ENCODE measurements around the gene GP2.
"Not testable (repeated sequence)": the region's sequence is repeated elsewhere in the genome, so short reads cannot be mapped to it uniquely, and the experiment has no call there.

GP2 gene

DNA sequence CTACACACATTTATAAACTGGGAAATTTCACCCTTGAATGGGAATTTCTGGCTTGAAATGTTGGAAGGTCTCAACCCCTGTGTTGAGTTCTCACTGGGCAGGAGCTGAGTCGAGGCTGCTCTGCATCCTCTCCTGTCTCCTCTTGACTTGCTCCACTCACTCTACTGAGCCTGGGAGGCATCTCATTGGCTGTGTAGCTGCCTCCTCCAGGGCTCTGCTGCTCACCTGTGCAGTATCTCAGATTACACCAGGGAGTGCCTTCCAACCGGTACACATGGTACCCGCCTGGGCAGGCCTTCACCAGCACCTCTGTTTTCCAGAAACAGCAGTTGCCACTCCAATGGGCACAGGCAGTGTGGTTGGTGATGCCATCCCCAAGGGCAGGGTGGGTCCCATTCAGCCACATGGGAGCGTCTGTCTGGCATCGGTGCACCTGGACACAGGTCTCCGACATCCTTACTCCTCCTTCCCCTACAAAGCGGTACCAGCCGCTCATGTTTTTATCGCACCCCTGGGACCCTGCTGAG is 3.7 kb downstream of the GP2 start:
- no peak for DNase-seq

DNA sequence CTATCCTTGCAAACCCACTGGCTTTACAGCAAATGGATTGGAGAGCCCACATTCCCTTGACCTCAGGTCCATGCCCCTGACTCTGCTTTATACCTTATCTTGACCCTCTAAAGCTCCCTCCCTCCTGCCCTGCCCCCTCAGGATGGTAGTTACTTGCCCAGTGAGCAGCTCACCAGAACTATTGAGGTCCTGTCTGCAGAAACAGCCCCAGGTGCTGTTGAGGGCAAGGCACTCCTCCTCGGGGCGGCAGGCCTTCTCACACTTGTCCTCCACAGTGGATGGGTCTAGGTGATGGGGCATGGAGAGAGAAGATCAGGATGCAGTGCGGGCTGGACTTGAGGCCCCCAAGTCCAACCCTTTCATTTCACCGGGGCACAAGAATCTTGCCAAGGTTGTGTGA is 4.6 kb downstream of the GP2 start:
- DNase-seq = no peak

DNA sequence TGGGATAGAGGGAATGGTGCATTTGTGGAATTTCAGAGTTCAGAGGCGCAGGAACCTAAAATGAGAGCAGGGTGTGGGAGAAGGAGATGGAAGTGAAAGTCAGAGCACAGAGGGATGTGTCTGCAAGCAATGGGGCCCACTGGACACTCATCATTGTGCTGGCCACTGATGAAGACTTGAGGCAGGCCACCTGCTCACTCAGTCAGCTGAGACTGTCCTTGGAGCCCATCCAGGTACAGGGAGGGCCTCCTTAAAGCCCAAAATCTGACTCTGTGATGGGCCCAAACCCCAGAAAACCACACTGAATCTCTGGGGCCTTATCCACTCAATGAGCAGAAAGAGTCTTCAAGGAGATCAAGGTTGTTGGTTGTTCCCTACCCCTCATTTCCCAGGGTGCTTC is 5.6 kb downstream of the GP2 start:
- no peak for DNase-seq

DNA sequence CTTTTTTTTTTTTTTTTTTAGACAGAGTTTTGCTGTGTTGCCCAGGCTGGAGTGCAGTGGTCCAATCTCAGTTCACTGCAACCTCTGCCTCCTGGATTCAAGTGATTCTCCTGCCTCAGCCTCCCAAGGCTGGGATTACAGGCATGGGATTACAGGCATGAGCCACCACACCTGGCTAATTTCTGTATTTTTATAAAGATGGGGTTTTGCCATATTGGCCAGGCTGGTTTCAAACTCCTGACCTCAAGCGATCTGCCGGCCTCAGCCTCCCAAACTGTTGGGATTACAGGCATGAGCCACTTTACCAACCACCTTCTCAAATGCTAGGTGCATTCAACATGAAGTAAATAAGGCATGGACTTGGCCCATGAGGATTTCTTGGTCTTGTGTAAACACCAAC is 6.3 kb downstream of the GP2 start:
- DNase-seq = not testable (repeated sequence)

DNA sequence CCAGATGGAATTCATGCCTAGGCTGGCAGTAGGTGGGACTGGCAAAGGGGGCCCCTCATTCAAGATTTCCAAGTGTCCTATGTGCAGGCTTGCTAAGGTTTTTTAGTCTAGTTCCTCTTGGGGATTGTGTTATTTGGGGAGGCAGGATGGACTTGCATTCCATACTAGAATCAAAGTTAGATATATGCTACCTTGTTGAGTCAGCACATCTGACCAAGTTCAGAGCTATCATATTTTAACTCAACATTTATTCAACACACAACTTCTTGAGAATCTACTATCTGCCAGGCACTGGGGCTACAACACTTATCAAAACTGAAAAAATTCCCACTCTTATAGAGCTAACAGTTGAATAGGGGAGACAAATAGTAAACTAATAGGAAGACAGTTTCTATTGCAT is 6.7 kb downstream of the GP2 start:
- no peak for DNase-seq

DNA sequence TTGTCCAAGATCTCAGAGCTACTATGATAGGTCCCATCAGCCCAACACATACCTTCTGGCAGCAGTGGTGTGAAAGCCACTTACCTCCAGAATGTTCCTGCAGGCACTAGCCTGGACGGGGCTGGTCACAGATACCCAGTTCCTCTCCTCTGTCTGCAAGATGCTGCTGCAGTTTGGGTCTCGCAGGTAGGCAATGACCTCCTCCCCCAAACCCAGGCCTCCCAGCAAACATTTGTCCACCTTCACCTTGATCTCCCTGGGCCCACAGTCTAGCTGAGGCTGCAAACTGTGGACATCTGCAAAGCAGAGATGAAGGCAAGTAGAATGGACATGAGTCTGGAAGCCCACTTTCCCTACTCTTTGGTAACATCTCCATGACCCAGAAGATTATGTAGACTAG is 7.1 kb downstream of the GP2 start:
- DNase-seq = no peak

DNA sequence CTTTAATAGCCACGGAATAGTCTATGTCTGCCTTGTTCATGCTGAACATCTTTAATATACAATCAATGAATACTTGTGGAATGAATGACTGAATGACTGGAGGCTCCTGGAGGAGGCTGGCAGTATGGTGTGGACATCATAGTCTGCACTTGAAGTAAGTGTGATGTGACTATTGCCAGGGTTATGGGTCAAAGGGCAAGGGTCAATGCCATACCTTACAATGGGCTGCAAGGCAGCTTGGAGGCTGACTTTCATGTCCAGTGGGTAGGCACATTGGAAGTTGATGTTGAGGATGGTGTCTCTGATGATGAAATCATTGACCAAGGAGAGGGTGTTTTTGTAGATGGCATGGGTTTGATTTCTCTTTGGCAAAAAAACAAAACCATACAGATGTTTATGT is 7.9 kb downstream of the GP2 start:
- DNase-seq = no peak

DNA sequence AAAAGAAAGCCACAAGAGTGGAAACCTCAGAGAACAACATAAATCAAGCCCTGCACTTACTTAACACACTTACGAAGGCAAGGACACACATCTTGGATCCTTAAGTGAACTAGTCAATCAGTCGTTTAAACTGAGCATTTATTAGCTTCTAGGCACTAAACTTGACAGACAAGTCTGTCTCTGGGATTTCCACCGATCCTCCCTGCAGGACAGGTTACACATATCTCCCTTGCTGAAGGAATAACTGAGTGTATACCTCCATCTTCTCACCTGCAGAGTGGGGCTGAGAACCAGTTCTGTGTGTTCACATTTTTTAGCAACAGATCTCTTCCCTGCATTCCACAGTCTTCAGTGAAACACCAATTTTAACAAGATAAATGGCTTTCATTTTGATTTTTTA is 8.9 kb downstream of the GP2 start:
- no peak for DNase-seq

DNA sequence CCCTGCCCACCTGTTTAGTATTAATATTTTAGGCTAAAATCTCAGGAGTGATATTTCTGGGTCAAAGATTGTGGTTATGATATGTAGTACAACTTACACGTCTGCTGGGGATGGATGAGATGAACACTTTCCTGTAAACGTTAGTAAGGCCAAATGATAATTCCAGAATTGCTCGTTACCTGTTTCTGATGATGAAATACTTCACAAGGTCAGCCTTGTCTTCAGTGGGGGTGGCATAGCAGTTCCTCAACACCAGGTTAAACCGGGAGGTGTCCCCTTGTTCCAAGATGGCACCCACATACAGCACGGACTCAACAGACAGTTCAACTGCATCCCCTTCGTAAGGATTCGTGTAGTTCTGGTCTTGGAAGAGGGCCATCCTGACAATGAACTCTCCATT is 9.3 kb downstream of the GP2 start:
- no peak for DNase-seq

DNA sequence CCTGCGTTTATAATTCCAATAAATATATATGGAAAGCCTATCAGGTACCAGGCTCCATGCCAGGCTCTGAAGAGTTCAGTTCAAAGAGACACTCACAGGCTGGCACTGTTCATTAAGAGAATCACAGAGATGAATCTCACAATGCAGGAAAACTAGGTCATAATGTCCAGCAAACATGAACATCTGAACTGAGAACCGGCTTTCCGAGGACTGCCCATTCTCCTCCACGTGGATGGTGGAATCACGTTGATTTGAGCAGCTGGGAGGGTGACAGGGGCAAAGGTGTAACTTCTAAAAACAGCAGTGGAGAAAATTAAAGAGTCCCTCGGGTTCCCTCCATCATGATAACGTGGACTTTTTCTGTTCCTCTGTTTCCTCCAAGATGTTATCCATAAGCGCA is 10.2 kb downstream of the GP2 start:
- no peak for DNase-seq

DNA sequence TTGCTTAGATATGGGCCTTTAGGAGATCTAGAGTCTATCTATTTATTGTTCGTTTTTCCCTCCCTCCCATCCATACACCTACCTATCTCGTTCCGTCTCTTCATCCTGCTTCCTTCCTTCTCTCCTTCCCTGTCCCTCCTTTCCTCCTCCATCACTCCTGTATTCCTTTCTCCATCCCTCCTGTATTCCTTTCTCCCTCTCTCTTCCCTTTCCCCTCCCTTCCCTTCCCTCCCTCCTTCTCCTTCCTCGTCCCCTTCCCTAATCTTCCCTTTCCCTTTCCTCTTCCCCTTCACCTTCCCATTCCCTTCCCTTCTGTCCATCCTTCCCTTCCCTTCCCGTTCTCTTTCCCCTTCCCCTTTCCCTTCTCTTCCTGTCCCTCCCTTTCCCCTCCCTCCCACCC is 10.6 kb downstream of the GP2 start:
- DNase-seq = no peak

DNA sequence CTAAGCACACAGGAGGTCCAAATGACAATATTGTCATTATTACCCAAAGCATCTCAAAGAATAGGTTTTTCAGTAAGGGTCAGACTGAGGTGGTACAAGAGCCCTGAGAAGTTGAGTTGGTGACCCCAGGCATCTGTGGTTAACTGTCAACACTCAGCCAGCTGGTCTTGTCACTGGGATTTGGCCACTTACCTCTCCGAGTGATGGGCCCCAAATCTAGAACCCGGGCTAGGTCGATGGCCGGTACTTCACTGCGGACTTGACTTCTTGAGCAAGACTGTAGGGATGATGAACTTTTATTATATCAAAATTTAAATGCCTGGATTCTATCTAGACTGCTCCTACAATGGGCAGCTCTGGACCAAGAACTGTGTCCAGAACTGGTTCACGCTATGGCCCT is 11.5 kb downstream of the GP2 start:
- no peak for DNase-seq

DNA sequence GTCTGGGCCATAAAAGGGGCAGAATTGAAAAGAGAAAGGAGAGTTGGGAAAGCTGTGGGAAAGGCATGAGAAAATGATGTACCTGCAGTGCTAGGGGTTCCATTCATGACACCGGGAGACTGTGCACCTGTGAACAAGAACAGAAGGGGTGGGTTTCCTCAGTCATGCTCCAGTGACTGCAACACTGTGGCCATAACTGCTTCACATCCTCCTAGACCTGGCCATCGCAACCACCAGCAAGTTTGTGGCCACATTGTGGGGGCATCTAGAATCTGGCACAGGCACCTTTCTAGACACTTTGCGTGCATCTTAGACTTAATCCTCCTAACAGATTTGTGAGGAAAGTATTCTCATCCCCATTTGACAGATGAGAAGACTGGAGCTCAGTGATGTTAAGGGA is 12.7 kb downstream of the GP2 start:
- DNase-seq = no peak

DNA sequence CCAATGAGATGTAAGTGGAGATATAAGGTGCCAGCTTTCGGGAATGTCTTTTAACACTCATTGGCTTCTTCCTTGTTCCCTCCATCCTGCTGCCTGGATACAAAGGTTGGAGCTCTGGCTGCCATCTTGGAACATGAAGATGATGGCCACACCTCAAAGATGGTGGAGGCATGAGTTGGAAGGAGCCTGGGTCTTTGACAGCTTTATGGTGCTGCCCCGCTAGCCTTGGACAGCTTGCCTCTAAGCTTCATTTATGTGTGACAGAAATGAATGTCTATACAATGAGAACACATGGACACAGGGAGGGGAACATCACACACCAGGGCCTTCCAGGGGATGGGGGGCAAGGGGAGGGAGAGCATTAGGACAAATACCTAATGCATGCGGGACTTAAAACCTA is 13.6 kb downstream of the GP2 start:
- DNase-seq = no peak

DNA sequence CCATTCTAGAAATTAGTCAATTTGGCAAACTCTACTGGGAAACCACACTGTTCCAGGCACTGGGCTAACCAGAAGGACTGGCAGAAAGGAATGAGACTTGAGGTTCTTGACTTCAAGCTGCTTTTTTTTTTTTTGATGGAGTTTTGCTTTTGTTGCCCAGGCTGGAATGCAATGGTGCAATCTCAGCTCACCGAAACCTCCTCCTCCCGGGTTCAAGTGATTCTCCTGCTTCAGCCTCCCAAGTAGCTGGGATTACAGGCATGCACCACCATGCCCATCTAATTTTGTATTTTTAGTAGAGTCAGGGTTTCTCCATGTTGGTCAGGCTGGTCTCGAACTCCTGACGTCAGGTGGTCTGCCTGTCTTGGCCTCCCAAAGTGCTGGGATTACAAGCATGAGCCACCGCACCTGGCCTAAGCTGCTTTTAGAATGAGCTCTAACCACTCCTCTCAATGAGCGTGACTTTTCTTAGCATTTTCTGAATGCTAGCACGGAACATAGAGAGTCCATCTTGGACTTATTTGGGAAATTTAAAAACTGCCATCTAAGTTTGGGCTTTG is 14.7 kb downstream of the GP2 start:
- DNase-seq = not testable (repeated sequence)

DNA sequence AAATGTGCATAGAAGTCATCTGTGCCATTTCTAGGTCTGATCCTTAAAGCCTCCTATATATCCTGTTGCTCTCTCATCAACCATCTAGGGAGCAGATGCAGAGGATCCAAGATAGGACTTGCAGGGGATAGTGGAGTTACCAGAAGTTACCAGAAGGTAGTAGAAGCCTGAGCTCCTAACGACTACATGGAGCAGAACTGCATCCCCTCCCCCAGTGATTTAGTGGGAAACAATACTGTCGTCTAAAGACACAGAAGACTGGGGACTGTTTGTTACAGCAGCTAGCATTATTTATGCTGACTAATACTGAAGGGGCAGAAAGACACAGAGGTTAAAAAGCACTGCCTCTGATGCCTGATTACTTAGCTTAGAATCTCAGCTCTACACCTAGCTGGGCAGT is 15.8 kb downstream of the GP2 start:
- DNase-seq = no peak

DNA sequence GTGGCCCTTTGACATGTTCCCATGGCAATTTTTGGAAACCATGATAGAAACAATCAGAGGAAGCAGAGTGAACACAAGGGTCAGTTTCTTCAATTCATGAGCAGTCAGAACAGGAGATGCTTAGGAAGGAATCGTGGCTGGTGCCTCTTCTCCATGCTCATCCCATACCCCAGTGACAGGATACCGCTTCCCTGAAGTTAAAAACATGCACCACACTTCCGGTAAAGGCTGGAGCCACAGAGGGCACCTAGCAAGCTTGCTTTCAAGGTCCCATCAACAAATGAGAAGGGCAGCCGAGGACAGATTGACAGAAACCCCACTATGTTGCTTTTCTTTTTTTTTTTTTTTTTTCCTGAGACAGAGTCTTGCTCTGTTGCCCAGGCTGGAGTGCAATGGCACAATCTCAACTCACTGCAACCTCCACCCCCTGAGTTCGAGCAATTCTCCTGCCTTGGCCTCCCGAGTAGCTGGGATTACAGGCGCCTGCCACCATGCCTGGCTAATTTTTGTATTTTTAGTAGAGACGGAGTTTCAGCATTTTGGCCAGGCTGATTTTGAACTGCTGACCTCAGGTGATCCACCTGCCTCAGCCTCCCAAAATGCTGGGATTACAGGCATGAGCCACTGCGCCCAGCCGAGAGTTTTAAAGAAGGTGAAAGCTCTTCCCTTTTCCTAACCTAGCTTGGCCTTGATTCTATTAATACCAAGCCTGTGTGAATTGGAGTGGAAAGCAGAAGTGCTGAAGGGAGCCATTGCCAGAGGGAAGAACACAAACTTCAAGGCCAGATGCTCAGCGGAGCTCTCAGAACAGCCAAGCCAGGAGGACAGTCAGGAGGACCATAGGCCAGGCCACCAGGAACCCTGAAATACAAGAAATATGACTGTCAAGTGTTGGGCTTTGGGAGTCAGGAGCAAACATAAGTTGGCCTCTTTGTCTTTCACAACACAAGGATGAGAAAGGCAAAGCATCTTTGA is 16.6 kb downstream of the GP2 start:
- DNase-seq = no peak

DNA sequence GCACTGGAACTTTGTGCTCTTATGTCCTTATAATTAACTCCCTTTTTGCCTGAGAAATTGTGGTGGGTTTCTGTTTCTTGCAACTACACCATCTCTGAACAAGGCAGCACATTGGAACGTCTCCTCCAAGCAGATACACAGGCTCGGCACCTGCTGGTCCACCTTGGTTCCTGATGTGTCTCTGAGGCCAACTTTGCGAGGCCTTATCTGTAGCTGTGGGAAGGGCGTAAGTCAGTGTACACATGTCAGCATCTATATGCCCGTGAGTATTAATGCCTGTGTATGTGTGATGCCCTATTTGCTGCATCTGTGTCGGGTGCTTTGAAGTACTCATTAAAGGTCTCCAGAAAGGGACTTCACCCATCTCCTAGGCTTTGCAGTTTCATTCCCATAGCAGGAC is 17.5 kb downstream of the GP2 start:
- DNase-seq = no peak

DNA sequence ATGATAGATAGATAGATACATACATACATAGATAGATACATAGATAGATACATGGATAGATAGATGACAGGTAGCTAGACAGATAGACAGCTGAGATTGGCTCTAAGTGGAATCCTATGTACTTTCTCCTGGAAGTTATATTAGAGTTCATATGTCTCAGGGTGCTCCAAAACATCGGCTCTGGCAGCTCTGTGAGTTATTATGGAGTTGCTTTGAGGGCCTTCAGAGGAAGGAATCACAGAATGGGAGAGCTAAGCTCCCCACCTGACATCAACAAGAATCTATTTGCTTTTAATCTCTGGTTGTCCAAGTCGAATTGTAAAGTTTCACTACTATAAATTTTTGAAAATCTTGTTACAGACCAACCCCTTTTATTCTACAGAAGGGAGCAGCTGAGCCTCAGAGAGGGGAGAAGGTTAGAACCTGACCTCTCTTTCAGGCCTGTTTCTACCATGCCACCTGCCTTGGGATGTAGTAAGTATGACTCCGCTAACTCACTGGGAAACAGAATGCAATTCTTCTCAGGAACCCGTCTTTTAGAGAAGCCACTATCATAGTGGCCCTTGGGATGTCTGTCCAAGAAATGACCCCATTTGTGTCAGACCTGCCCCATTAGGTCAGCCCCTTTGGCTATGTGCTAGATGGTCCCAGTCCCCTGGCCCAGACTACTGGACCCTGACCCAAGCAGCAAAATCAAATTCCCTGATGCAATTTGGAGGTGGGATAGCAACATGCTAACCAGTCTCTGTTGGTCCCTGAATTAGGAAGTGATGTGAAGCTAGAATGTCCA is 18.3 kb downstream of the GP2 start:
- no peak for DNase-seq

DNA sequence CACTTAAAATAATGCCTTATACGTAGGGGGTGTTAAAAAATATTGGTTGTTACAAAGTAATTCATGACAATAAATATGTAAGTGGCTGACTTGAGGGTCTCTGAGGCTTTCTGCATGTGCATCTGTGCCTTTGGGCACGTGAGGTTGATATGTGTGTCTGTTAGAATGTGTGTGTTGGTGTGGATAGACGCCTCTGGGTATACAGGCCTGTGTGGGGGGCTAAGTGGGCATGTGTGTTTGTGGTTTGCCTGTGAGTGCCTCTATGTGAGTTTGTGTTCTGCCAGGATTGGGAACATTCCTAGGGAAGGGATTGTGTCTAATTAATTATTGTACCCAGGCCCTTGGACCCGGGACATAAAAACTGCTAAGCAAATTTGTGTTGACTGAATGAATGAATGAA is 19.0 kb downstream of the GP2 start:
- DNase-seq = no peak

DNA sequence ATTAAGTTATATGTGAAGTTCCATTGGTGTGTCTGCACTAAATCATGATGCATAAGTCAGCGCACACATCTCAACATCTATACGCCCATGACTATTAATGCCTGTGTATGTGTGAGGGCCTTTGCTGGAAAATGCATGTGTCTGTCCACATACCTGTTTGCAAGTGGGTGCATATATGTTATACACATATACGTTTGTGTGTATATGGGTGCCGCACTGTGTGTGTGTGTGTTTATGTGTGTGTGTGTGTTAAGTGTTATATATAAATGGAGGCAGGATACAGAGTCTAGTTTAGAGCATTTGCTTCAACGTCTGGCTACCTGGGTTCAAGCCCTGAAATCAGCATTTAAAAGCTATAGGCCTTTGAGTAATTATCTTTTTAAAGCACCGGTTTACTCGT is 19.5 kb downstream of the GP2 start:
- DNase-seq = no peak

DNA sequence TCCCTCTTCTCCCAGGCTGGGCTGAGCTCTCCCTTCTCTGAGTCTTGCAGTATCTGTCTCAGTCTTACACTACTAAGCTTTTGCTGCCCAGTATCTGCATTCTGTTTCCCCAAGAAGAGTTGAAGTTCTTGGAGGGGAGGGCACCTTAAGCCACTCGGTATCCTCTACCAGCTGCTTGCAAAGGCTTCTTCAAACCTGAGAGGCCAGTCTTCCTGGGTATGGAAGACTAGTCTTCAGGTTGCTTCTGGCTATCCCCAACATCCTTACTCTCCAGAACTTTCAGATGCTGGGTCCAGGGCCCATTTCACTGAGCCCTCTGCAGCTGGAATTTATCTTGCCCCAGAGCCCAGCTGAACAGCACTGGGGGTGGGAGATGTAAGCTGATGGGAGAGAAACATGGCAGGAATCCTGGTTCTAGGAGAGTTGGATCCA is 20.1 kb downstream of the GP2 start:
- no peak for DNase-seq

DNA sequence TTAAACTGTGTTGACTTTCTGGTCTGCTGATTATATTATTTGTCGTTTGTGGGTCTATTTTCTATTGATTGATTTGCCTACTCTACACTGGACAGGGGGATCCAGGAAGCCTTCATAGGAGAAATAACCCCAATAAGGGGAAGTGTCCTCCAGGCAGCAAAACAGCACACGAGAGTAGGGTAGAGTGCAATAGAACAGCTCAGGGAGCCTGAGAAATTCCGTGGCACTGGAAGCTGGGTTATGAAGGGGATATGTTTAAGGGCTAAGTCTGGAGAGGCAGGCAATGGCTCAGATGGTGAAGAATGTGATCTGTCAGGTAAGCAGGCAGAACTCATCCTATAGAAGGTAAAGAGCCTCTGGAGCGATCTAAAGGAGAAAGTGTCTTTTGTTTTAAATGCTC is 20.9 kb downstream of the GP2 start:
- DNase-seq = no peak

DNA sequence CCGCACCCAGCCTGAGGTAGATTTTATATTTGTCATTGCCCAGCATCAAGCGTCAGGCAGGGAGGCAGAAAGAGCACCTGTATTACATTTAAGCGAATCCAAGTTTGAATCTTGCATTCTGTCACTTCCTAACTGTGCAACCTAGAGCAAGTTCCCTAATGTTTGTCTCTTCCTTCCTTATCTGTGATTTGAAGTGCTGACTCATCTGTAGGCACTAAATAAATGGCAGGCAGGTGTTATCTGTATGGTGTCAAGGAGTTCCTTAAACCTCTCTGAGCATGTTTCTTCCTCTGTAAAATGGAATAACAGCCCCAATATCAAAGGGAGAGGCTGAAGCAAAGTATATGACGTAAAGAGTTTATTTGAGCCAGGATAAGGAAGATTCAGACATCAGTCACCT is 24.3 kb downstream of the GP2 start:
- DNase-seq = no peak

Measured in hematopoietic multipotent progenitor cell treated with erythropoietin and hydrocortisone succinate and interleukin-3 and kit ligand, for 6 days (in vitro differentiated cells).